ENCODE results near the gene HIBCH.
A peak's percentile ranks its signal among the peaks of the same experiment; 100 is the strongest.
"Not testable (repeated sequence)": the region's sequence is repeated elsewhere in the genome, so short reads cannot be mapped to it uniquely, and the experiment has no call there.

The HIBCH gene

GRCh38 chr2:190319555-190320498 lies at the start of gene HIBCH:
TSS of gene HIBCH (minus strand) at chr2:190319826. CDS start at chr2:190319750, 76 bp downstream.
- peak; percentile 89 for DNase-seq

- DNase-seq: no peak
These were observed 47.5 kb upstream of the HIBCH start for GRCh38 chr2:190367091-190367490.

GRCh38 chr2:190366248-190366753 lies 46.7 kb upstream of the HIBCH start:
- DNase-seq: no peak

- DNase-seq: no peak
These were observed 46.0 kb upstream of the HIBCH start for GRCh38 chr2:190365499-190366204.

GRCh38 chr2:190362894-190363293 lies 43.3 kb upstream of the HIBCH start:
- no peak for DNase-seq

GRCh38 chr2:190361572-190361971 lies 41.9 kb upstream of the HIBCH start:
- DNase-seq: no peak

- no peak for DNase-seq
These were observed 41.3 kb upstream of the HIBCH start for GRCh38 chr2:190360965-190361364.

GRCh38 chr2:190360561-190360960 lies 40.9 kb upstream of the HIBCH start:
- no peak for DNase-seq

GRCh38 chr2:190358655-190359448 lies 39.2 kb upstream of the HIBCH start:
- DNase-seq: not testable (repeated sequence)

GRCh38 chr2:190357600-190357999 lies 38.0 kb upstream of the HIBCH start:
- no peak for DNase-seq

GRCh38 chr2:190355968-190356644 lies 36.5 kb upstream of the HIBCH start:
- DNase-seq: no peak

GRCh38 chr2:190354003-190354690 lies 34.5 kb upstream of the HIBCH start:
- DNase-seq: no peak

GRCh38 chr2:190353537-190353899 lies 33.9 kb upstream of the HIBCH start:
- no peak for DNase-seq

- DNase-seq: no peak
These were observed 33.3 kb upstream of the HIBCH start for GRCh38 chr2:190352668-190353536.

GRCh38 chr2:190351955-190352354 lies 32.3 kb upstream of the HIBCH start:
- no peak for DNase-seq

GRCh38 chr2:190350371-190350770 lies 30.7 kb upstream of the HIBCH start:
- DNase-seq: no peak

- no peak for DNase-seq
These were observed 24.7 kb upstream of the HIBCH start for GRCh38 chr2:190344276-190344827.

- peak; percentile 65 for DNase-seq
These were observed 24.1 kb upstream of the HIBCH start, which contains the start of gene INPP1 for GRCh38 chr2:190343536-190344275. TSS of gene INPP1 (plus strand) at chr2:190343589. CDS start at chr2:190360103, 16,514 bp downstream.

- peak; percentile 34 for DNase-seq
These were observed 23.5 kb upstream of the HIBCH start for GRCh38 chr2:190343089-190343535.
